Tibial nerve (tissue), 4 donors: Measurements from ENCODE around the gene XPO1.

ENCODE experiments used
- CTCF ChIP-seq, 5 experiments: fragments of 200-600 bp in 3 of 5; fragments of 450-650 bp in 2 of 5; sonication (generic) in 3 of 5; IDR thresholded peaks; one replicate each; pipeline ENCODE4 v1.5.1; 2016 to 2019; ENCODE audit warnings: antibody characterized with exemption in 5 of 5, mild to moderate bottlenecking in 3 of 5, moderate library complexity in 2 of 5
- EP300 ChIP-seq, 2 donors: sonication (generic); formaldehyde crosslinking; IDR thresholded peaks; one replicate each; pipeline ENCODE4 v1.6.1; 2017; ENCODE audit warnings: antibody characterized with exemption in 2 of 2, mild to moderate bottlenecking in 1 of 2
- POLR2A ChIP-seq, 2 donors: fragments of 450-650 bp; IDR thresholded peaks; one replicate each; pipeline ENCODE4 v1.6.1; 2017; ENCODE audit warnings: antibody characterized with exemption in 2 of 2, mild to moderate bottlenecking in 2 of 2, moderate library complexity in 2 of 2

- TF ChIP-seq CTCF (IDR thresholded peaks at IDR 0.05): no peak
- no peak for TF ChIP-seq POLR2A (IDR thresholded peaks at IDR 0.05)
- TF ChIP-seq EP300 (IDR thresholded peaks at IDR 0.05): no peak
Observed at GRCh38 chr2:61562615-61563014, 24.5 kb upstream of the XPO1 start.
